NB4 (cell line): ENCODE measurements around the gene GPR12.

ENCODE experiments used
- DNase-seq: peaks from one replicate; pipeline ENCODE4 v3.0.0; 2010; ENCODE audit warnings: low read depth
- H3K4me3 ChIP-seq: one replicate; pipeline ENCODE4 v1.5.1; 2011; ENCODE audit warnings: mild to moderate bottlenecking, low read depth, low read length, moderate library complexity
- MAX ChIP-seq: IDR thresholded peaks from 2 replicates; pipeline ENCODE4 v1.6.1; 2011; ENCODE audit warnings: low read depth, low read length
- MYC ChIP-seq: IDR thresholded peaks from 2 replicates; pipeline ENCODE4 v1.6.1; 2011; ENCODE audit warnings: low read depth, low read length
- POLR2A ChIP-seq: IDR thresholded peaks from 2 replicates; pipeline ENCODE4 v1.6.1; 2011; ENCODE audit warnings: mild to moderate bottlenecking; ENCODE audit not compliant: insufficient read length; ENCODE audit errors: extremely low read depth
- TF ChIP-seq, protein P1 (sequence below): IDR thresholded peaks from one replicate; pipeline ENCODE4 v1.5.1; 2012; ENCODE audit warnings: low read depth, low read length

The GPR12 gene

DNA sequence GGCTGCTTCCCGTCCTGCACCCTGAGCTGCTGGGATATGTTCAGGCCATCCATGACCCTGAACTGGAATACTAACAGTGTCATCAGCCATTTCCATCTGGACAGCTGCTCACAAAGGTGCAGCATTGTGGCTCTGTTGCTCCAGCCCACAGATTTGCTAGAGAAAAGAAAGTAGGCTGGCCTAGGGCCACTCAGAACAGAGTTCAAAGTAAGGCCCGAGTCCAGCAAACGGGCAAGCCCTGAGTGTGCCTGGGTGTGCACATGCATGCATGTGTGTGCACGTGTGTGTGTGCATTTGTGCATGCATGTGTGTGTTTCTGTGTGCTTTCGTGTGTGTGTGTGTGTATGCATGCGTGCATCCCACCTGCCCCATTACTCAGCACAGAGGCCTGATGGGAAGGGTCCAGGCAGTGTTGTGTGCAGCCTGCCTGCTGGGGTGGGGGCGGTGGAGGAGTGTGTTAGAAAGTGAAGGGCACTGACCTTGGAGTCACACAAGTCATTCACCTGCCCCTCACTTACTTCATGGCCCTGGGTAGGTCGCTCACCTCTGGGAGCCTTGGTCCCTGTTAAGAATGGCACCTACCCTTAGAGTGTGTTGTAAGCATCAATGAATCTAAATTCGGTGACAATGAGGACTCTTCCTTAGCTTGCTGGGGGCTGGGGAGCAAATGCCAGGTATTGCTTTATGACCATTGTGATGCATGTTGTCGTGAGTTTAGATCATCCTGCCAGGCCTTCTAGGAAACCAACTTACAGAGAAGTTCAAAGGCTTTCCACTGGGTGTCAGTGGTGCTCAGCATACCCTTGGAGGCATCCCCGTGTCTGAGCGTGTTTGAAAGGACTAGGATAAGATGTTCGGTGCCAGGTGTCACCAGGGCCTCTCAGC is 53.2 kb downstream of the GPR12 start:
- peak; percentile 63; the same call in 1 of the 2 replicates for TF ChIP-seq MYC
- TF ChIP-seq POLR2A, result no peak
- TF ChIP-seq, protein P1, sequence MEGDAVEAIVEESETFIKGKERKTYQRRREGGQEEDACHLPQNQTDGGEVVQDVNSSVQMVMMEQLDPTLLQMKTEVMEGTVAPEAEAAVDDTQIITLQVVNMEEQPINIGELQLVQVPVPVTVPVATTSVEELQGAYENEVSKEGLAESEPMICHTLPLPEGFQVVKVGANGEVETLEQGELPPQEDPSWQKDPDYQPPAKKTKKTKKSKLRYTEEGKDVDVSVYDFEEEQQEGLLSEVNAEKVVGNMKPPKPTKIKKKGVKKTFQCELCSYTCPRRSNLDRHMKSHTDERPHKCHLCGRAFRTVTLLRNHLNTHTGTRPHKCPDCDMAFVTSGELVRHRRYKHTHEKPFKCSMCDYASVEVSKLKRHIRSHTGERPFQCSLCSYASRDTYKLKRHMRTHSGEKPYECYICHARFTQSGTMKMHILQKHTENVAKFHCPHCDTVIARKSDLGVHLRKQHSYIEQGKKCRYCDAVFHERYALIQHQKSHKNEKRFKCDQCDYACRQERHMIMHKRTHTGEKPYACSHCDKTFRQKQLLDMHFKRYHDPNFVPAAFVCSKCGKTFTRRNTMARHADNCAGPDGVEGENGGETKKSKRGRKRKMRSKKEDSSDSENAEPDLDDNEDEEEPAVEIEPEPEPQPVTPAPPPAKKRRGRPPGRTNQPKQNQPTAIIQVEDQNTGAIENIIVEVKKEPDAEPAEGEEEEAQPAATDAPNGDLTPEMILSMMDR, result peak; percentile 81
- TF ChIP-seq MAX, result peak; percentile 69
- DNase-seq, result peak; percentile 80

DNA sequence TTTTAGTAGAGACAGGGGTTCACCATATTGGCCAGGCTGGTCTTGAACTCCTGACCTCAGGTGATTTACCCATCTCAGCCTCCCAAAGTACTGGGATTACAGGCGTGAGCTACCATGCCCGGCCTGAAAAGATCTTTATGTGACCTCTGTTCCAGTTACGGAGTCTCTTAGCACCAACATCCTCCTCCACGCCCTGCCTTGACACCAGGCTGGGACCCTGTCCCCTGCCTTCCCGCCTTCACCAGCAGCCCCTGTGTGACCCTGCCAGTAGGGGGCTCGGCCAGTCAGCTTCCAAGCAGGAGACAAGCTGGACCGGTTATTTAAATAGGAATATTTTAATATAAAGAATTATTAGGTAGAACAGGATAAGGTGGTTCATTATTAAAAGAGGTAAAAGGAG is 54.2 kb downstream of the GPR12 start:
- no peak for TF ChIP-seq POLR2A
- TF ChIP-seq, protein P1, result peak; percentile 25
- DNase-seq, result no peak
- H3K4me3 ChIP-seq, result no peak overlapping the region

More for the DNA sequence above, 53.2 kb downstream of the GPR12 start:
- no peak overlapping the region for H3K4me3 ChIP-seq

DNA sequence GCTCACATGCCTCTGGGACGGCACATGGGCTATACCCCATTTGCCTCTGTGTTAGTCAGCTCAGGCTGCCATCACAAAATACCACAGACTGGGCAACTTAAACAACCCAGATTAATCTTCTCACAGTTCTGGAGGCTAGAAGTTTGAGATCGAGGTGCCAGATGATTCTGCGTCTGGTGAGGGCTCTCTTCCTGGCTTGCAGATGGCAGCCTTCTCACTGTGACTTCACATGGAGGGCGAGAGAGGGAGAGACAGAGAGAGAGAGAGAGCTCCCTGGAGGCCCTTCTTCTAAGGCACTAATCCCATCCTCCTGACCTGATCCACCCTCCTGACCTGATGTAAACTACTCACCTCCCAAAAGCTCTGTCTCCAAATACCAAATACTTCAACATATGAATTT is 55.0 kb downstream of the GPR12 start:
- TF ChIP-seq POLR2A, result no peak
- no peak for TF ChIP-seq MAX
- TF ChIP-seq MYC, result no peak
- TF ChIP-seq, protein P1, result no peak
- H3K4me3 ChIP-seq, result no peak overlapping the region
- no peak for DNase-seq
